Suppressor macrophage treated with lipopolysaccharide for 4 hours (primary cell): Measurements from ENCODE around the gene REL.

Source experiments
- DNase-seq: peaks from one replicate; pipeline ENCODE4 v3.0.0-alpha.2; 2020

The REL gene

DNA sequence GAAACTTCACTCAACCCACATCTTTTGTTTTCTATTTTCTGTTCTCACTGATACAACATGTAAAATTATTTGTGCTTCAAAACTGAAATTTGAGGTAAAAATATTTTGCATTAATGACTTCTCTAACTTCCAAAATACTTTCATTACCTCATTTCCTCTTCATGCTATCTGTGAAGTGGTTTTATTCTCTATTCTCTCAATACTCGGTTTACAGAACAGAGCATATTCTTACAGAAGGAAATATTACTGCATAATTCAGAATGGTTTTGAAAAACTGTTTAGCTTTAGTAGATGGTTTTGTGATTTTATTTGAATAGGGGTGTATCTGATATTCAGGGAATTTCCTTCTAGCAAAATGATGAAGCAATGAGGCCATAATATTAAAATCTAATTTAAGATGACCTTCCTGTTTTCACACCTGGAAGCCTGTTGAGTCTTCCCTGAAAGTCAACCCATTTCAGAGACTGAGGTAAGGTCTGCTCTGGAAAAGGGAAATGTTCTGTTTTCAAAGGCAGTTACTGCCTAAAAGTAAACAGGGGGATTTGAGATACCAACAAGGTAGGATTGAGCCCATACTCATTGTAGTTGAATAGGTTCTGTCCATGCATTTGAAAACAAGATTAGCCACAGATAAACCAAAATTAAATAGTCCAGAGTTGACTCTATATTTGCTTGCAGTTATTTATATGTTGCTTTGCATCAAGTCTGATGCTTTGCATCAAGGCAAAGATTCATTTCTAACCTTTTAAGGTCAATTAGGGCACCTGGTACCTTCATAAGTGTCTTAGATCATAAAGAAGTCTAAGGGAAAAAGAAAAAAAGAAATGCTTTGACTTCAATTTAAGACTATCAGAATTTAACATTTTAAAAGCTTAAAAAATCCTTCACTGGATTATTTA lies 85.4 kb downstream of the REL start:
- no peak for DNase-seq

DNA sequence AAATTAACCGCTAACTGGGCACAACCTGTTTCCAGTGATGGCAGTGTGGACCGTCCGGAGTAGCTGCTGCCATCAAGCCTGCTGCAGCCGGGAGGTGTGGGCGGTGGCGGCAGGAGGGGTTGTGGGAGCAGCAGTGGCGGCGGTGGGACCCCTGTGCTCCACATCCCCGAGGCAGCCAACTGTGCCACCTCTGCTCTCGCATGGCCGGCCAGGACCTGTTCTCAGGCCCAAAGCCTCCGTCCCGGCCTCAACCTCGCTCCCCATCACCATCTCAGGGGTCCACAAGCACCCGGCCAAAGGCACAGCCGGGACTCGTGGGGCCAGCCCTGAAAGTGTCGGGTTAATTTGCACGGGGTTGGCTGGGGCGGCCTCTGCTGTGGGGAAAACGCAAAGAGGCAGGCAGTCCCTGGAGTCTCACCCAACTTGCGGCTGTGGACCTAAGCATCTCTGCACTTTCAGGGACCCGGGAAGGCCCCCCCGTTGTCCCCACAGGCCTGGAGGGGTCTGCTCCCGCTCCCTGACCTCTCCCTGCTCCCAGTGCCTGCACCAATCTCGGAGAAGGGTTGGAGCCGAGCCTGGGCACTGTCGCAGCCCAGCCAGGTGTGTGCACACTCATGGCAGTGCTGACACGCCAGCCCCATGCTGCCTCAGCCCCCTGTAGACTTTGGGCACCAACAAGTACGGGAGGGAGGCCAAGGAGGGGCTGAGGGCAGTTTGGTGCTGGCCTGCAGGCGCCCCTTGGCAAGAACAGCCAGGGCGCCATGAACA lies 91.7 kb downstream of the REL start:
- no peak for DNase-seq

DNA sequence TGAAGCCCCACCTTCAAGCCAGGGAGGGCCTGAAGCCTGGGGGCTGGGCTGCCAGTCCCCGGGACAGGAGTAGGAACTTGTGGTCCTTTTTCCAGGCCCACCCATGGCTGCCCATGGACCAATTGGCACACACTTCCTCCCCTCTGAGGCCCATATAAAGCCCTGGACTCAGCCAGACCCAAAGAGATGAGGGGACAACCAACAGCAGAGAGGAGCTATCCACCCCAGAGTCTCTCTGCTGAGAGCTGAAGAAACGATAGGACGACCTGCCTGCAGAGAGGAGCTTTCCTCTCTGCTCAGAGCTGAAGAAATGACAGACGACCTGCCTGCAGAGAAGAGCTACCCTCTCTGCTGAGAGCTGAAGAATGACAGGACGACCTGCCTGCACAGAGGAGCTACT lies 92.3 kb downstream of the REL start:
- DNase-seq, result no peak

DNA sequence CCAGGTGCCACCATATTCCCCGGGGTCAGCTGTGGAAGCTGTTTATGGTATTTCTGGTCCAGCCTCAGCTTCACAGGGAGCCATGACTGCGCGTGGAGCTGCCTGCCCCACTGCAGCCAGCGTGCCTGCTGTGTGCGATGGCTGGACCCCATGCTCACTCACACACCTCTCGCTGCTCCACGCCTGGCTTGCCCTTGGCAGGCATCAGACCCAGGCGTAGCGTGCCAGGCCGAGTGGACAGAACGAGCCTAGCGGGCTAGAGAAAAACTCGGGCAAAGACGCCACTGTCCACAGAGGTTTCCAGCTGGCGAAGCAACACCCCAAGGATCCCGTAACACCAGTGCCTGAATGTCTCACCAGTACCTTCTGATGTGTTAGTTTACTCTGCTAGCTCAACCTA lies 93.3 kb downstream of the REL start:
- DNase-seq, result no peak
